GM12891 (cell line): ENCODE data around the gene MDFI.

Experiments used
- POLR2A ChIP-seq: IDR thresholded peaks from 2 replicates; pipeline ENCODE4 v1.6.1; 2011; ENCODE audit warnings: low read depth, low read length, control low read depth
- POLR2AphosphoS5 ChIP-seq: IDR thresholded peaks from 2 replicates; pipeline ENCODE4 v1.6.1; 2011; ENCODE audit warnings: low read depth, low read length, control low read depth
- POU2F2 ChIP-seq: IDR thresholded peaks from 2 replicates; pipeline ENCODE4 v1.6.1; 2011; ENCODE audit warnings: low read depth, mild to moderate bottlenecking, control low read depth, low read length, moderate library complexity

- TF ChIP-seq POLR2A: no peak
- TF ChIP-seq POU2F2: no peak
- TF ChIP-seq POLR2AphosphoS5: no peak
Observed at GRCh38 chr6:41655646-41656001, 17.4 kb downstream of the MDFI start.
